ENCODE measurements around the gene PLEKHH1.

DNA sequence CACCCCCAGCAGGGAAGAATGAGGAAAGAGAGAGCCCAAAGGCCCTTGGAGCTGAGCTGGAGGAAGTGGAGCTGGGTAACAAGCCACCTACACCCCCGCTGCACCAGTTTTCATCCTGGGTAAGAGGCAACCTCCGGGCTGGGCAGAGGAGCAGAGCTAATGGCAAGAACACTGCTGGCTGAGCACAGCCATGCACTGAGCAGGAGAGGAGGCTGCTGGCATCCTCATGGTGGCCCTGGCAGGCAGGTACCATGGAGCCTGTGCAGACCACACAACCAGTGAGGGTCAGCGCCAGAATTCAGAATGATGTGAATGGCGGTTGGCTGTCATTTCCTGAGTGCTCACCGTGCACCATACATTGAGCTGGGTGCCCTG, 29.7 kb downstream of the PLEKHH1 start:
- TF ChIP-seq POLR2AphosphoS5 (IDR thresholded peaks at IDR 0.05; ENCODE audit: low read depth, low read length) (no peak), POLR2A (IDR thresholded peaks at IDR 0.05; ENCODE audit: low read depth, low read length) (no peak)
